Breast epithelium (tissue), 4 donors: ENCODE data around the gene ZNF726. TPM values are rescaled to one million over a fixed set of nuclear protein-coding genes. Genes with fewer than 3 reads are reported as not detected.
"Not testable (repeated sequence)": the region's sequence is repeated elsewhere in the genome, so short reads cannot be mapped to it uniquely, and the experiment has no call there.

Experiments
- DNase-seq, 2 donors: peaks; one replicate each; pipeline ENCODE4 v3.0.0-alpha.2; 2019; ENCODE audit warnings: low spot score in 2 of 2
- H3K27ac ChIP-seq, 2 donors: fragments of 200-600 bp; sonication (generic) in 1 of 2; one replicate each; pipeline ENCODE4 v1.5.1; 2016 to 2019; ENCODE audit warnings: mild to moderate bottlenecking in 1 of 2
- H3K27me3 ChIP-seq, 2 donors: fragments of 200-600 bp; sonication (generic) in 1 of 2; one replicate each; pipeline versions ENCODE4 v1.5.1 to v1.6.0; 2017 to 2019; ENCODE audit warnings: control low read depth in 1 of 2, mild to moderate bottlenecking in 1 of 2
- H3K36me3 ChIP-seq: fragments of 200-600 bp; one replicate; pipeline ENCODE4 v1.5.1; 2019
- H3K4me1 ChIP-seq, 2 donors: fragments of 200-600 bp; sonication (generic); one replicate each; pipeline ENCODE4 v1.5.1; 2016 to 2019; ENCODE audit warnings: control low read depth in 1 of 2
- H3K4me3 ChIP-seq, 3 donors: fragments of 200-600 bp; sonication (generic); 1 replicate in 2 of 3; 2 replicates in 1 of 3; pipeline ENCODE4 v1.5.1; 2016 to 2019; ENCODE audit warnings: mild to moderate bottlenecking in 3 of 3, moderate library complexity in 2 of 3
- H3K9me3 ChIP-seq, 2 donors: fragments of 200-600 bp; sonication (generic) in 1 of 2; one replicate each; pipeline ENCODE4 v1.5.1; 2016 to 2019; ENCODE audit warnings: control low read depth in 1 of 2
- POLR2A ChIP-seq: fragments of 450-650 bp; IDR thresholded peaks from one replicate; pipeline ENCODE4 v1.6.1; 2016; ENCODE audit warnings: antibody characterized with exemption, mild to moderate bottlenecking, moderate library complexity
- POLR2AphosphoS5 ChIP-seq, 3 donors: sonication (generic); formaldehyde crosslinking; IDR thresholded peaks; one replicate each; pipeline ENCODE4 v1.6.1; 2017; ENCODE audit warnings: antibody characterized with exemption in 3 of 3
- intact Hi-C: fragments of 100-400 bp; cut with DNase I; formaldehyde crosslinking; loops from one replicate; pipeline ENCODE4 v1.15.1; 2023; ENCODE audit warnings: low total_unique reads
- total RNA-seq, 3 donors: library from RNA; depleted of rRNA; stranded (reverse); fragments of >200 nt; gene quantifications; one replicate each; pipeline ENCODE4 v1.1.0, GENCODE V29; 2016
- TF ChIP-seq, protein P1 (sequence below), 3 donors: fragments of 450-650 bp; IDR thresholded peaks; one replicate each; pipeline ENCODE4 v1.5.1; 2016 to 2017; ENCODE audit warnings: antibody characterized with exemption in 3 of 3, mild to moderate bottlenecking in 3 of 3, moderate library complexity in 3 of 3

The ZNF726 gene
- total RNA-seq, result 1 to 10 TPM; 1.6 to 9.4 (median 3.6) TPM

DNA sequence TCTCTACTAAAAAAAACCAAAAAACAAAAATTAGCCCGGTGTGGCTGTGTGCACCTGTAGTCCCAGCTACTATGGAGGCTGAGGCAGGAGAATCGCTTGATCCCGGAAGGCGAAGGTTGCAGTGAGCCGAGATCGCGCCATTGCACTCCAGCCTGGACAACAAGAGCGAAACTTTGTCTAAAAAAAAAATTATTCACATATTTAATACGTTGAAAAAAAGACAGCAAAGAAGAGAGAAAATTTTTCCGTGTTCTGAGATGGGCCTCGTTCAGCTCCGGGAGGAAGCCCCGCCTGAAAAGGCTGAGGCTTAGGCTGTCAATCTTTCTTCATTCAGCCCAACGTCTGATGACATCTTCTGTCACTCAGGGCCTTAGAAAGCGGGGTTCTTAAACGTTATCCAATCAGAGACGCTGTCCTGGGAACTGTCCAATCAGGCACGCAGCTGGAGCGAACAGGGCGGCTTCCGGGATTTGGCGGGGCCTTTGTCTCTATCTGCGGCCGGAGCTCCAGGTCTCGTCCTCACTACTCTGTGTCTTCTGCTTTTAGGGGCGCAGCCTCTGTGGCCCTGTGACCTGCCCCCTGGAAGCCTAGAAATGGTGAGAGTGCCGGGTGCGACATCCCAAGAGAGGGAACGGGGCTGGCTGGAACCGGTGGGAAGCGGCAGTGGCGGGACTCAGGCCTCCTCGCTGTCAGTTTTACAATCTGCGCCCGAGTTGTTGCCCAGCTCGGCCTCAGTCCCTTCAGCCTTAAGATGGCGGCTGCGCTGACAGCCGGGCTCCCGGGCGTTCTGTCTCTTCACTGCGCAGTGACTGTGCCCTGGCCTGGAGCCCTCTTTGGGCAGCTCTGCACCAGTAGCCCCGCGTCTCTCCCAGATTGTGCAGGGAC, at the start of gene ZNF726:
TSS of gene ZNF726 (plus strand) at position 485 of the 885 bp plus-strand sequence. CDS start at position 594, 109 bp downstream.
- TF ChIP-seq, protein P1, sequence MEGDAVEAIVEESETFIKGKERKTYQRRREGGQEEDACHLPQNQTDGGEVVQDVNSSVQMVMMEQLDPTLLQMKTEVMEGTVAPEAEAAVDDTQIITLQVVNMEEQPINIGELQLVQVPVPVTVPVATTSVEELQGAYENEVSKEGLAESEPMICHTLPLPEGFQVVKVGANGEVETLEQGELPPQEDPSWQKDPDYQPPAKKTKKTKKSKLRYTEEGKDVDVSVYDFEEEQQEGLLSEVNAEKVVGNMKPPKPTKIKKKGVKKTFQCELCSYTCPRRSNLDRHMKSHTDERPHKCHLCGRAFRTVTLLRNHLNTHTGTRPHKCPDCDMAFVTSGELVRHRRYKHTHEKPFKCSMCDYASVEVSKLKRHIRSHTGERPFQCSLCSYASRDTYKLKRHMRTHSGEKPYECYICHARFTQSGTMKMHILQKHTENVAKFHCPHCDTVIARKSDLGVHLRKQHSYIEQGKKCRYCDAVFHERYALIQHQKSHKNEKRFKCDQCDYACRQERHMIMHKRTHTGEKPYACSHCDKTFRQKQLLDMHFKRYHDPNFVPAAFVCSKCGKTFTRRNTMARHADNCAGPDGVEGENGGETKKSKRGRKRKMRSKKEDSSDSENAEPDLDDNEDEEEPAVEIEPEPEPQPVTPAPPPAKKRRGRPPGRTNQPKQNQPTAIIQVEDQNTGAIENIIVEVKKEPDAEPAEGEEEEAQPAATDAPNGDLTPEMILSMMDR (IDR thresholded peaks at IDR 0.05), result no peak
- TF ChIP-seq POLR2AphosphoS5 (IDR thresholded peaks at IDR 0.05), result peak in 2 of 3 donors; percentile 31 to 51
- H3K9me3 ChIP-seq, result no peaks in the 10 kb centered on the region
- no peaks in the 10 kb centered on the region for H3K36me3 ChIP-seq
- intact Hi-C loops, result no loop called here
- peak; percentile 88 for DNase-seq
- peak within 1 kb of the TSS; percentile 53 to 77 for H3K27ac ChIP-seq
- H3K4me1 ChIP-seq, result no peaks in the 10 kb centered on the region
- no peaks in the 10 kb centered on the region for H3K27me3 ChIP-seq
- peak within 1 kb of the TSS; percentile 59 to 81 (median 69) for H3K4me3 ChIP-seq

DNA sequence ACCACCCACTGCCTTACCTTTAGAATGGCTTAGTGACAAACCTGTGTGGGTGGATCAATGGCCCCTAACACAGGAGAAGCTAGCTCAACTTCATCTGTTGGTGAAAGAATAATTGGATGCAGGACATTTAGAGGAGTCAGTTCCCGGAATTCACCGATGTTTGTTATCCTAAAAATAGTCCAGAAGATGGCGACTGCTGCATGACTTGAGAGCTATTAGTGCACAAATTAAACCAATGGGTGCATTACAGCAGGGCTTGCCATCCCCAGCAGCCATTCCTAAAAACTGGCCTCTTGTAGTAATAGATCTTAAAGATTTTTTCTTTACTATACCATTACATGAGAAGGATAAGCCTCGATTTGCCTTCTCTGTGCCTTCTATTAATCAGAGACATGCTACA, 46.8 kb upstream of the ZNF726 start:
- no peak for DNase-seq
- no peaks in the 10 kb centered on the region for H3K27me3 ChIP-seq
- H3K36me3 ChIP-seq, result no peaks in the 10 kb centered on the region
- intact Hi-C loops, result no loop called here
- no peaks in the 10 kb centered on the region for H3K9me3 ChIP-seq
- H3K4me3 ChIP-seq, result no peak overlapping the region
- H3K27ac ChIP-seq, result no peak overlapping the region
- H3K4me1 ChIP-seq, result no peaks in the 10 kb centered on the region
- TF ChIP-seq, protein P1 (IDR thresholded peaks at IDR 0.05), result no peak
- TF ChIP-seq POLR2A, result no peak
- TF ChIP-seq POLR2AphosphoS5 (IDR thresholded peaks at IDR 0.05), result no peak

DNA sequence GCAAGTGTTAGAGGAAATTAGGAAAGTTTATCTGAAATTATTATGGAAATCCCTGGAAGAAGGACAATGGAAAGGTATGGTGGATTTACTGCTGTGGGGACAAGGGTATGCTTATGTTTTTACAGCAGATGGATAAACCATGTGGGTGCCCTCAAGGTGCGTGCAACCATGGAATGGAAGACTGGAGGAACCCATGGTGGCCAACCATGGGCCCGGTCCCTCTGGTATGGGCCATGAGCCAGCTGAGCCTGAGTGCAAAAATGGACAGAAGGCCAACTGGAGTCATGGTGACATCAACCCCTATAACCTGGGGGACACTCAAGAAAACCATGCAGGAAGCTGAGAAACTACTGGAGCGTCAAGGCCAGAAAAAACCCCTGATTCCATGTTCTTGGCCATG, 46.1 kb upstream of the ZNF726 start:
- H3K36me3 ChIP-seq, result no peaks in the 10 kb centered on the region
- H3K27me3 ChIP-seq, result no peaks in the 10 kb centered on the region
- no peaks in the 10 kb centered on the region for H3K4me1 ChIP-seq
- intact Hi-C loops, result no loop called here
- H3K27ac ChIP-seq, result no peak overlapping the region
- TF ChIP-seq POLR2AphosphoS5 (IDR thresholded peaks at IDR 0.05), result no peak
- TF ChIP-seq POLR2A, result no peak
- TF ChIP-seq, protein P1 (IDR thresholded peaks at IDR 0.05), result no peak
- no peak for DNase-seq
- H3K9me3 ChIP-seq, result no peaks in the 10 kb centered on the region
- H3K4me3 ChIP-seq, result no peak overlapping the region

DNA sequence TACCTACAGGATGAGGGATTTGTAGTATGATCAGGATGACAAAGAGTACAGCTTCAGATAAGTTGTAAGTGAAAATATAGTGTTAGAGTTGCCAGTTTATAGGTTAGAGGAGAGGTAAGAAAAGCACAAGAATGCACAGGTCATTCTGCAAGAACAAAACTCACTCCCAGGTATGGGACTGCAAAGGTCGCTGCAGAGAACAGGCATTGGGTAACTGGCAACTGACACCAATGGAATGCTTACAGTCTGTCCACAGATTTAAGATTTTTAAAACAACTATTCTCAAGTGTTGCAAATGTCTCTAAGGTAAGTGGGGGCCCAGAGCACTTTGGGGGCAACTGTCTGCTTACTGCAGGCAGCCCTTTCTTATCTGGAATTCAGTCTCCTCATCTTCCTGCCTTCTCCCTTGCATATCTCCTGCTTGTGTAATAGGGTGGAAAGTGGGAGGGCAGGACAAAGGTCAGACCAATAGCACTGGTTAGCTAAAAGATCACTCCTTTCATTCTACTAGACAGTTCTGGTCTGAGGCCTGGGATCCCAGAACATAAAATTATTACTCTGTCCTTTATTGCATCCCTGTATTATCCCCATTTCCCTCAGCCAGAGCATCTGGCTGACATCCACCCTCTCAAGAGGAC, 42.3 kb upstream of the ZNF726 start:
- Histone ChIP-seq H3K27me3 (no peaks in the 10 kb centered on the region), H3K27ac (no peak overlapping the region), H3K4me3 (no peak overlapping the region), H3K9me3 (no peaks in the 10 kb centered on the region), H3K4me1 (no peaks in the 10 kb centered on the region), H3K36me3 (no peaks in the 10 kb centered on the region)
- intact Hi-C loops, result no loop called here
- no peak for DNase-seq
- TF ChIP-seq, protein P1 (IDR thresholded peaks at IDR 0.05), result no peak
- TF ChIP-seq POLR2AphosphoS5 (IDR thresholded peaks at IDR 0.05), result no peak
- TF ChIP-seq POLR2A, result no peak

DNA sequence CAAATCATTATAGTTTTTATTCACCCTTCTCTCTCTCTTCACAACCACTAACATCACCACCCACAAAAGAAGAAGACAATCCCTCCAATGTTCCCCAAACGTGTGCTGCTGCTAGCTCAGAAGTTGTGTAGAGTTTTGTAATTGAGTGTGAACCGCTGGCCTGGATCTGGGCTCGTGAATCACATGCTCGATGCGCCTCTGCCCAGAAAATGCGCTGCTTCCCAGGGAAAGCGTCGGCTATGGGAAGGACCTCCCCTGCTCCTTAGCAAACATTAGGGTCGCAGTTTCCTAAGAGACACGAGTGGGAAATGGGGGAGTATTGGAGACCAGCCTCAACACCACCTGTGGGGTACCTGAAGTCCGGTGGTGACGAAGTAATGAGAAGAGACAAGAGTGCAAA, 38.4 kb upstream of the ZNF726 start:
- TF ChIP-seq POLR2AphosphoS5 (IDR thresholded peaks at IDR 0.05) (no peak), POLR2A (no peak)
- TF ChIP-seq, protein P1 (IDR thresholded peaks at IDR 0.05), result no peak
- Histone ChIP-seq H3K27ac (no peak overlapping the region), H3K36me3 (no peaks in the 10 kb centered on the region), H3K4me3 (no peak overlapping the region), H3K4me1 (no peaks in the 10 kb centered on the region), H3K27me3 (no peaks in the 10 kb centered on the region), H3K9me3 (peaks cover 0 to 9% of the 10 kb centered on the region in 2 donors)
- DNase-seq, result no peak
- intact Hi-C loops, result no loop called here

DNA sequence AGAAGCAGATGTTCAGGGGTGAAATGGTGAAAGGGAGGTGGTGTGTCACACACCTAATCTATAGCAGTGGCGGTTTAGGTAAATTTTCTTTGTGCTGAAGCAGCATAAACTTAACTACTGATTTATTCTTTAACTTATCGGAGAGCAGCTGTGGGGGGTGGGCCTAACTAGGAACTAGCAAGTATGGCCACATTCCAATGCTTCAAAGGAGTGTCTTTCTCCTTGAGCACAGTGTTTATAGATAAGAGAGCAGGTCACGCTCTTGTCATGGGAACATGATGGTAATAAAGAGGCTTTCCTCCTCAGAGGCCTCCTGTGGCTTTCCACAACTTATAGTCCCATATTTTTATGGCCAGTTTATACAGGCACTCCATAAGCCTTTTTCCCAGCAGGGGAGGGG, 37.9 kb upstream of the ZNF726 start:
- H3K27me3 ChIP-seq, intact Hi-C loops, DNase-seq, H3K9me3 ChIP-seq, H3K4me1 ChIP-seq, H3K36me3 ChIP-seq, H3K4me3 ChIP-seq, H3K27ac ChIP-seq: not testable (repeated sequence)
